GM21723 (cell line): ENCODE measurements around the gene STOX1.
"Not testable (repeated sequence)": the region's sequence is repeated elsewhere in the genome, so short reads cannot be mapped to it uniquely, and the experiment has no call there.

Source experiments
- ATAC-seq: cut with Tn5 transposase; IDR thresholded peaks from one replicate; pipeline ENCODE4 v1.9.1; 2021; ENCODE audit warnings: mild to moderate bottlenecking, moderate library complexity; ENCODE audit not compliant: unreplicated experiment

The STOX1 gene

DNA sequence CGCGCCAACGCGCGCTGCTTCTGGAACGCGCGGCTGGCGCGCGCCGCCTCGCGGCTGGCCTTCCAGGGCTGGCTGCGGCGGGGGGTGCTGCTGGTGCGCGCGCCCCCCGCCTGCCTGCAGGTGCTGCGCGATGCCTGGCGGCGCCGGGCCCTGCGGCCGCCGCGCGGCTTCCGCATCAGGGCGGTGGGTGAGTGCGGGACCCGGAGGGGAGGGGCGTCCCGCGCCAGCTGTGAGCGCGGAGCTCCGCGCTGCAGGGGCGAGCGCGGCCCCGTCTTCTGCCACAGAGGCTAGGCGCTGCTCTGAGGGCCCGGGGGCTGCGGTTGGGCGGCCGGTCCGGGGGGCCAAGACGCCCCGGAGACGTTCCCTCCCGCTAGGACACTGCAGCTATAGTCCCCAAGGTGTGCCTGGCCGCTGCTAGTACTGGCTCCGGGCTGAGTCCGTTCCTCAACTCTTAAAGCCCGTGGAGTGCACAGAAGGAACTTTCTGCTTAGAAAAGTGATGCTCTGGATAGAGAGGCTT is 811 bp downstream of the STOX1 start:
- ATAC-seq, result peak; percentile 42

GRCh38 chr10:68828833-68829232 is 1.5 kb downstream of the STOX1 start:
- ATAC-seq, result no peak

- no peak for ATAC-seq
These were observed 2.2 kb downstream of the STOX1 start for GRCh38 chr10:68829521-68829920.

DNA sequence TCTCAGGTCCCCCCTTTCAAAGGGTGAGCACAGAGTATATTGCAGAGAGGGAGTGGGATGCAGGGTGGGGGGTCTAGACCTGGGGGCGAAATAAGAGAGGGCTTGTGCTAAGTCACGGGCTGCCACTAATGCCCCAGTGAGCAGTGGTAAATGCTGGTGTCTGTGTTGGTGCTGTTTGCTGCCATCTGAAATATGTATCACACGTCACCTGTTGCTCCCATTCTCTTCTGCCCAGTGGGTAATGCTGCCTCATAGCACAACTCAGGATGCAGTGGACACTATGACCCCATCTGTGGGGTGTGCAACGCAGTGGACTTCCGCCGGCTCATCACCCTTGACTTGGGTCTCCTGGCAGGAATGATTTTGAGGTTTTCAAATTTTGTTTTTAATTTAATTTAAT is 2.6 kb downstream of the STOX1 start:
- ATAC-seq, result no peak

DNA sequence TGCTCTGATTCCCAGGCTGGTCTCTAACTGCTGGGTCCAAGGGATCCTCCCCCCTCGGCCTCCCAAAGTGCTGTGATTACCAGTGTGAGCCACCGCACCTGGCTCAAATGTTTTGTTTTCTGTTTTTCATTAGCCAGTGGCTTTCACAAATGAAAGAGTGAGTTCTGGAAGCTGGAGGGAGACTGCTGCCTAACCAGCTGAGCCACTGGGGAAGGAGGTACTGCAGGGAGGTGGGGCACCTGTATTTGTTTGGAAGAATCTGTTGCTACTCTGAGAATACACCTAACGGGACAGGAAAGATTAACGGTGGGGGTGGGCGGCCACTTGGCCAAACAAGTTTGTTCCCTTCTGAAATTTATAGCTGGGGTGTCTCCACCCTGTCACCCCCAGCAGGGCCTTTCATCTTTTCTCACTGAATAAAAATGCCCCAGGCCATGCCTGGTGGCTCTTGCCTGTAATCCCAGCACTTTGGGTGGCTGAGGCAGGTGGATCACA is 4.7 kb downstream of the STOX1 start:
- ATAC-seq, result no peak

DNA sequence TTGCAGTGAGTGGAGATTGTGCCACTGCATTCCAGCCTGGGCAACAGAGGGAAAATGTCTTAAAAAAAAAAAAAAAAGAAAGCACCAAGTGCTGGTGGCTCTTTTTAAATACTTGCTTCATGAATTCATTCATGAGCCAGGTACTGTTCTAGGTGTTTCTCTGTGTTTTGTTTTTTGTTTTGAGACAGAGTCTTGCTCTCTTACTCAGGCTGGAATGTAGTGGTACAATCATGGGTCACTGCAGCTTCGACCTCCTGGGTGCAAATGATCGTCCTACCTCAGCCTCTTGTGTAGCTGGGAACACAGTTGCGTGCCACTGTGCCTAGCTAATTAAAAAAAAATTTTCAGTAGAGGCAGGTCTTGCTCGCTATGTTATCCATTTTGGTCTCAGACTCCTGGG is 5.3 kb downstream of the STOX1 start:
- ATAC-seq, result no peak

GRCh38 chr10:68837626-68838322 is 10.4 kb downstream of the STOX1 start:
- ATAC-seq, result no peak

DNA sequence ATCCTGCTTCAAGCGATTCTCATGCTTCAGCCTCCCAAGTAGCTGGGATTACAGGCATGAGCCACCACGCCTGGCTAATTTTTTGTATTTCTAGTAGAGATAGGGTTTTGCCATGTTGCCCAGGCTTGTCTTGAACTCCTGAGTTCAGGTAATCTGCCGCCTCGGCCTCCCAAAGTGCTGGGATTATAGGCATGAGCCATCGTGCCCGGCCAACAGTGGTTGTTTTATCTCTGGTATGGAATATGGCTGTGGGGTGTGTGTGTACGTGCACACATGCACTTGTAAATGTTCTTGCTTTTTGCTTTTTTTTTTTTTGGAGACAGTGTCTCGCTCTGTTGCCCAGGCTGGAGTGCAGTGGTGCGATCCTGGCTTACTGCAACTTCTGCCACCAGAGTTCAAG is 13.3 kb downstream of the STOX1 start:
- ATAC-seq, result not testable (repeated sequence)

DNA sequence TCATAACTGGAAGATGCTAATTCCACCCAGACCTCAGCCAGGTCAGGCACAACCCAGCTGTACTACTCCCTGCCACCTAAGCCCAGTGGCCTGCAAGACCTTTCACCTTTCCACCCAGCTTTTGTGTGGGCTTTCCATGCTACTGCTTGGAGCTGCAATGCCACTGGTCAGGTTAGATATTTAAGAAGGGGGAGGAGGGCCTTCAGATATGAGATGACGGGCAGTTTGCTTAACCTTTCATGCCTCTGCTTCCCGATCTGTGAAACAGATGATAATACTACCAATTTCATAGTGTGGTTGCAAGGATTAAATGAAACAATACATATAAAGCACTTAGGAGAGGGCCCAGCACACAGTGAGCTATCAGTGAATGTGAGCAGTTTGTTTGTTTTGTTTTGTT is 20.9 kb downstream of the STOX1 start:
- no peak for ATAC-seq

DNA sequence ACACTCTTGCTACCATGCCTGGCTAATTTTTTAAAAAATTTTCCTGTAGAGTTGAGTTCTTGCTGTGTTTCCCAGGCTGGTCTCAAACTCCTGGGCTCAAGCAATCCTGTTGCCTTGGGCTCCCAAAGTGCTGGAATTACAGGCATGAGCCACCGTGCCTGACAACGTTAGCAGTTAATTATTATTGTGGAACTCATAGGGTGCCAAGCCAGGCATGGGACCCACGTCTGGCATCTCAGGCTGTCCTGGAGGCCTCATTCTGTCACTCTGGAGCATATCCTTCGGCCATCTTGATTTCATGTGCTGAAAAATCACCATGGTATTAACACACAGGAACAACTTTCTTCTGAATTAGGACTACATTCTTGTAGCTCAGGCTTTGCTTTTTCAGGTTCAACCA is 21.5 kb downstream of the STOX1 start:
- ATAC-seq, result no peak

DNA sequence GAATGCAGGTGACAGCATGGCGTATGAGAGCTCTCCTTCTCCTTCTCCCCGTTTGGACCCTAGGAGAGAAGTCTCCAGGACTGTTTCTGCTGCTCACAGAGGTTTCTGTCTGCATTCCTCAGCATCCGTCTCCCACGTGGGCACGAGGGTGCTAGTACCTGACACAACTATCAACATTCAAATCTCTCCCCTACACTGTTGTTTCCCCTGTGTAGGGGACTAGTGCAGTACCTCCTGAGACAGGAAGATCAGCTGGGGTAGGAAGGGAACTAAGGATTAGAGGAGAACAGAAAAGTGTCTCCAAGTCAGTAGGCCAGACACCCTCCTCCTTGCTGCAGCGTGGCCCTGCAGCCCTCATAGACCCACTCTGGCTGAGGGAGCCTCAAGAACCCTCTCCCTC is 29.0 kb downstream of the STOX1 start:
- ATAC-seq, result no peak

DNA sequence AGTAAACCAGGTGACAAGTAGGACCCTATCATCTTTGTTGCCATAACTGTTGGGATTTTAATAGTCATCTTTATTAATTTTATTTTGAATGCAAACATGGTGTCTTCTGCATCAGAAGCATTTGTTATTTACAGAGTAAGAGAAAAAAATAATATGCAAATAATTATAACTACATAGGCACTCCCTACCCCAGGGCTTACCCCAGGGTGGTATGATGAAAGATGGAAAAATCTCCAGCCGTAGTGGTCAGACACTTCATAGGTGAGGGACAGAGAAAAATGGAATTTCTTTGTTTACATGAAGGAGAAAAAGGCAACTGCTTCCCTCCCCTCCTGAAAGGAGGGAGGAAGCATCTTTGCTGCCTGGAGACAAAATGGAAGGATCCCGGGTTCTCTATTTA is 29.7 kb downstream of the STOX1 start:
- ATAC-seq, result no peak

- no peak for ATAC-seq
These were observed 33.9 kb downstream of the STOX1 start for GRCh38 chr10:68861253-68861652.

DNA sequence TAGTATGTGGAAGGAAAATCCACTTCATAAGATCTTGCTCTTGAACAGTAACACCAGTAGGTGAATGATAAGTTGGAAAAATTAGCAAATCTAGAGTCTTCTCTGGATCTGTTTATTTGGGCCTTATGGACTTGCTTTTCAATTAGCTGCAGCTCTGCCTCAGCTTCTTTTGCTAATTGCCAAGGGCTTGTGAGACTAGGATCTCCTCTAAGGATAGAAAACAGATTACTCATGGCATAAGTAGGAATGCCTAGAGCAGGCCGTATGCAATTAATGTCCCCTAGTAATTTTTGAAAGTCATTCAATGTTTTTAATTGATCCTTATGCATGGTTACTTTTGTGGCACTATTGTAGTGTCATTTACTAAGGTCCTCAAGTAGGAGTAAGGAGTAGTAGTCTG is 37.3 kb downstream of the STOX1 start:
- ATAC-seq, result no peak

GRCh38 chr10:68868173-68868572 is 40.8 kb downstream of the STOX1 start:
- ATAC-seq, result not testable (repeated sequence)

DNA sequence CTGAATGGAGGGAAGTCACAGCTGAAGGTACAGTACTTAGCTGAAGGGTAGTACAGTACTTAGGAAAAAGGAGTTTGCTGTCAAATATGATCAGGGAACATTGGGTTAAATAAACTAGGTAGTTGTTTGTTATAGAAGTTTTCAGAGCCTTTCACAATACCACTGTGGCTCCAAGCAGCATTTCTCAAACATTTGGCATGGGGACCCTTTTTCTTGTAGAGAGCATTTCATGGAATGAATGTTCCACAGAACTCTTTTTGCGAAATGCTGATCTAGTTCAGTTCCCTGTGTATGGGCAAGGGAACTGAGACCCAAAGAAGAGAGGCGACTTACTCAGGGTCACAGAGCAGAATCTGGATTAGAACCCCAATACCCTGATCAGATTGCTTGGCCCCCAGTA is 42.3 kb downstream of the STOX1 start:
- no peak for ATAC-seq

- ATAC-seq, result no peak
These were observed 42.7 kb downstream of the STOX1 start for GRCh38 chr10:68870061-68870460.

- ATAC-seq, result no peak
These were observed 43.3 kb downstream of the STOX1 start for GRCh38 chr10:68870545-68871104.

- ATAC-seq, result no peak
These were observed 43.9 kb downstream of the STOX1 start for GRCh38 chr10:68871105-68871711.

DNA sequence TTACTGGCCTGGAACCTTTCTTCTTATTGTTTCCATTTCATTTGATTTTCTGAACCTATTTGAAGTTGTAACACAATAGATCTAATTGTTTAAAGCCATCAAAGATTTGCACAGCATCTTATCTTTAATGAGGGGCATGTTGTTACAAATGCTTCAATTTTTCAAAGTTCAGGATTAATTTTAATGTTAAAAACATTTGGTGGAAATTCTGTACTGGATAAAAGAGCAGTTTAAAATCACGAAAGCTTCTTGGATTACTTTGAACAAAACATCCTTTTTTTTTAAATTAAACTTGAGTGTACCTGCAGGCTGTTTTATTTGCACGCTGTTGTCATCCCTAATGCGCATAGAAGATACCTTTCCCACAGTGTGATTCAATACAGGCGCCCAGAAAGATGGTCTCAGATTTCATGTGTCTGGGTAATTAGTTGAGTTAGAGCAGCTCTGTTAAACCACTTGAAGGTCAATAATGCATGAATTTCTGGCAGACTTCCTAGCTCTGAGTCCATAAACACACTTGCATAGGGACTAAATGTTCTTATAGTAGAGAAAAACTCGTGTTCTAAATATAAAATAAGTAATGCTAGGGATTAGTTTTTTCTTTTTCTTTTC is 44.5 kb downstream of the STOX1 start:
- ATAC-seq, result no peak

- ATAC-seq, result no peak
These were observed 49.2 kb downstream of the STOX1 start for GRCh38 chr10:68876246-68877138.
